ES-I3 (cell line): ENCODE results near the gene PLPP7.

Experiments
- H3K36me3 ChIP-seq: 2 replicates; pipeline ENCODE4 v1.6.1; 2013; ENCODE audit warnings: mild to moderate bottlenecking, low read length, control low read depth, moderate library complexity; ENCODE audit not compliant: insufficient read depth
- H3K4me1 ChIP-seq: 2 replicates; pipeline ENCODE4 v1.6.1; 2013; ENCODE audit warnings: mild to moderate bottlenecking, control low read depth, low read length; ENCODE audit not compliant: insufficient read depth
- H3K9ac ChIP-seq: 2 replicates; pipeline ENCODE4 v1.6.1; 2013; ENCODE audit warnings: low read depth, mild to moderate bottlenecking, low read length, moderate library complexity
- H3K9me3 ChIP-seq: 2 replicates; pipeline ENCODE4 v1.6.1; 2013; ENCODE audit warnings: mild to moderate bottlenecking, low read length, moderate library complexity; ENCODE audit not compliant: control insufficient read depth, insufficient read depth

PLPP7 gene

DNA sequence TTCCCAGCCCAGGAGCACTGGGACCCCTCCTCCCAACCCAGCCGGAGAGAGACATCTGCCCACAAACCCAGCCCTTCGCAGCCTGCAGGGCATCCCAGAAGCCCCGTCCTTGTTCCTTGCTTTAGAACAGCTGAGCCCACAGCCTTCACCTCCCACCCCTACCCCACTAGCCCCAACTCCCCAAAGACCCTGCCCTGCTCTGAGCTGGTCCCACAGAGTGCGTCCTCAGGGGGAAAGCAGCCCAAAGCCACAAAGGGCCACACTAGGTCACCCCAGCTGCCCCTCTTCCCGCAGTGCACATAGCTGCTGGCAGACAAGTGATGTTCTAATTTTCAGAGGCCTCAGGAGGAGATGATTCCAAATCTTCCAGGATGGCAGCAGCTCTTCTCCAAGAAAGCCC is 8.8 kb downstream of the PLPP7 start:
- Histone ChIP-seq H3K9me3 (no peaks in the 10 kb centered on the region), H3K36me3 (no peaks in the 10 kb centered on the region), H3K4me1 (no peaks in the 10 kb centered on the region; the same call in 1 of the 2 replicates), H3K9ac (no peak overlapping the region)

DNA sequence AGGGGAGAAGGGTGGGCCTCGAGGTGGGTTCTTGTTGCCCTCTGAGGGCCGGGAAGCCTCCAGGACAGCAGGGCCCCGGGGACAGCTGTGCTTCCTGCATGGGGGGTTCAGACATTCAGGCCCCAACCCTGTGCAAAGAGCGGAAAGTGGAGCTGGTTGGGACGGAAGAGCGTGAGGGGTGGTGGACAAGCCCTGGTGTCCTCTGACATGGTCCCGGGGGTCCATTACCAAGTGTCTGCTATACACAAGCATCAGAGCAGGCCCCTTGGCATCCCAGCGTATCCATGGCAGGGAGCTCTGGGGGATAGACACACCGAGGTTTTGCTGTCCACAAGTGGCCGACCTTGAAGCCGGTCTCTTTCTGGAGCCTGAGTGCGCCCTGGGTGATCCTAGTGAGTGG is 9.3 kb downstream of the PLPP7 start:
- Histone ChIP-seq H3K9ac (no peak overlapping the region), H3K36me3 (no peaks in the 10 kb centered on the region), H3K4me1 (peaks cover 4% of the 10 kb centered on the region; the same call in 1 of the 2 replicates)

DNA sequence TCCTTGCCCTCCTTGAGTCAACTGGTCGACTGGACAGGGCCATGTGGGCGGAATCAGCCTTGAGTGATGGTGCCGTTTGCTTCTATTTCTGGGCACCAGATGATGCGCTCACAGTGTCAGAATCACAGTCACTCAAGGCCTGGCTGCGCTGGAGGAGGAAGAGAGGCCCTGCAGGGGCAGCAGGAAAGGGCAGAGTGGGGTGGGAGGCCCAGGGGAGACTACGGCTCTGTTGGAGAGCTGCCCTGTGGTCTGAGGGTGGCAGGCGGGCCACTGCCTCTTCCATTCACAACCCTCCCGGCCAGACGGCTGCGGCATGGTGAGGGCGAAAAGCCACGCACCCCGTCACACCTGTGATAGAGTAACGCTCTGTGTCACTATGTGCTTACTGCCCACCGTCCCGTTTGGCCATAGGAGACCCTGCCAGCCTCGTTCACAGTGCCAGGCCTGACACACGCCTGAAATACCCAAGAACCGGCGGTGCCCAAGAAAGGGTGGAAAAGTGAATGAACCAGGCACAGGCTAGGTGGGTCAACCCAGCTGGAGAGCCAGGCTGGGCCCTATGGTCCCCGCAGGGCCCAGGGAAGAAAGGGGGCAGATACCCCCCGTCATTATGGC is 9.9 kb downstream of the PLPP7 start:
- H3K36me3 ChIP-seq = no peaks in the 10 kb centered on the region
- peaks cover 4% of the 10 kb centered on the region; the same call in 1 of the 2 replicates for H3K4me1 ChIP-seq
- no peaks in the 10 kb centered on the region for H3K9me3 ChIP-seq
- no peak overlapping the region for H3K9ac ChIP-seq

More for the DNA sequence above, 9.3 kb downstream of the PLPP7 start:
- no peaks in the 10 kb centered on the region for H3K9me3 ChIP-seq

DNA sequence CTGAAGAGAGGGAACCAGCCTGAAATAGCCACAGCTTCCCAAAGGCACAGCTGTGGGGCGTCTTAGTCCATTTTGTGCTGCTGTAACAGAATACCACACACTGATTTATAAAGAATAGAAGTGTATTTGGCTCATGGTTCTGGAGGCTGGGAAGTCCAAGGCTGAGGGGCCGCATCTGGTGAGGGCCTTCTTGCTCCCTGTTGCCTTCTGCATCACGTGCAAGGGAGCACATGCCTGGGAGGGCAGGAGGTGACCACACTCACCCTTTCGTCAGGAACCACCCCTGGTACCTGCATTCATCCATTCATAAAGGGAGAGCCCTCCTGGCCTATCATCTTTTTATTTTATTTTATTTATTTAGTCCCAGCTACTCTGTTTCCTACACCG is 10.4 kb downstream of the PLPP7 start:
- Histone ChIP-seq H3K9me3 (no peaks in the 10 kb centered on the region), H3K9ac (no peak overlapping the region), H3K4me1 (peaks cover 4% of the 10 kb centered on the region; the same call in 1 of the 2 replicates), H3K36me3 (no peaks in the 10 kb centered on the region)

DNA sequence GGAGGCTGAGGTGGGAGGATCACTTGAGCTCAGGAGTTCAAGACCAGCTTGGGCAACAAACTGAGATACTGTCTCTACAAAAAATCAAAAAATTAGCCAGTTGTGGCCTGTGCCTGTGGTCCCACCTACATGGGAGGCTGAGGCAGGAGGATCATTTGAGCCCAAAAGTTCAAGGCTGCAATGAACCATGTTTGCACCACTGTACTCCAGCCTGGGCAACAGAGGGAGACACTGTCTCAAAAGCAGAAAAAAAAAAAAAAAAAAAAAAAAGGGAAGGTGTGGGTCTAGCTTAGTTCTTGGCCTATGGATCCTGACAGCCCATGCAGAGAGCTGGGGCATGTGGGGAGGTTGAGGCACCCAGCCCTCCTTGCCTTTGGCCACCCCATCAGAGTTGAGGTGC is 10.9 kb downstream of the PLPP7 start:
- no peak overlapping the region for H3K9ac ChIP-seq
- no peaks in the 10 kb centered on the region for H3K9me3 ChIP-seq
- H3K4me1 ChIP-seq = peaks cover 4% of the 10 kb centered on the region; the same call in 1 of the 2 replicates
- H3K36me3 ChIP-seq = no peaks in the 10 kb centered on the region

DNA sequence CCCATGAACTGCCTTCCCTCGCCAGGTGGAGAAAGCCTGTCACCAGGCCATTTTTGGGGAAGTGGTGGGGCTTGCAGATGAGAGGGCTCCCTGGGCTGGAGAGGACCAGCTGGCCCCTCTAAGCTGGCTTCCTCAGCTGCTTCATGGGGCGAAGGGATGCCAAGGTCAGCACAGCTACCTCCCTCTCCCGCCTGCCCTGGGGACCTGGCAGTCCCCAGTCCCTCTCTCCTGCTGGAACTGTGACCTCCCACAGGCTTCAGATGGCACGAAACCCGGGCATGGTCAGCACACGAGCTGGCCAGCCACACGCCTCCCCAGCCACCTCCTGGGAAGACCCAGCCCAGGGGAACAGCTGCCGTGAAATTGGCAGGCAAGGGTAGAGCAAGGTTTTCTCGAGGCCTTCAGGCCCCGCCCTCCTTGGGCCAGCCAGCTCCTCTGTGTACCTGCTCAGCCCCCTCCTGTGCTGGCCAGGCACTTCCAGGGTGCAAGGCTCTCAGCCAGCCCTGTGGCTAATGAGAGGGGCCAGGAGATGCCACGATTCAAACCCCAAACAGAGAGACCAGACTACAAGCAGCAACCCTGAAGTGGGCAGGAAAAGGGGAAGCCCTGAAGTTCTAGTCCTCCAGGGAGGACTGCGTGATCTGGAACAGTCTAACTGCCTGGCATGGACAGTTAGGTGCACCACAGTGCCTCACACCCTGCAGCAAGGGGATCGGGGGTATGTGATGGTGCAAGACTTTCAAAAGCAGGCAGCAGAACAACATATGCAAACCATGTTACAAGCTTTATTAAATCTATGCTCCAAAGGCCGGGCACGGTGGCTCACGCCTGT is 12.9 kb downstream of the PLPP7 start:
- Histone ChIP-seq H3K4me1 (0 out of 2 replicates have a peak, but pooled peaks cover 4% of the 10 kb centered on the region), H3K9me3 (no peaks in the 10 kb centered on the region), H3K36me3 (no peaks in the 10 kb centered on the region), H3K9ac (no peak overlapping the region)

DNA sequence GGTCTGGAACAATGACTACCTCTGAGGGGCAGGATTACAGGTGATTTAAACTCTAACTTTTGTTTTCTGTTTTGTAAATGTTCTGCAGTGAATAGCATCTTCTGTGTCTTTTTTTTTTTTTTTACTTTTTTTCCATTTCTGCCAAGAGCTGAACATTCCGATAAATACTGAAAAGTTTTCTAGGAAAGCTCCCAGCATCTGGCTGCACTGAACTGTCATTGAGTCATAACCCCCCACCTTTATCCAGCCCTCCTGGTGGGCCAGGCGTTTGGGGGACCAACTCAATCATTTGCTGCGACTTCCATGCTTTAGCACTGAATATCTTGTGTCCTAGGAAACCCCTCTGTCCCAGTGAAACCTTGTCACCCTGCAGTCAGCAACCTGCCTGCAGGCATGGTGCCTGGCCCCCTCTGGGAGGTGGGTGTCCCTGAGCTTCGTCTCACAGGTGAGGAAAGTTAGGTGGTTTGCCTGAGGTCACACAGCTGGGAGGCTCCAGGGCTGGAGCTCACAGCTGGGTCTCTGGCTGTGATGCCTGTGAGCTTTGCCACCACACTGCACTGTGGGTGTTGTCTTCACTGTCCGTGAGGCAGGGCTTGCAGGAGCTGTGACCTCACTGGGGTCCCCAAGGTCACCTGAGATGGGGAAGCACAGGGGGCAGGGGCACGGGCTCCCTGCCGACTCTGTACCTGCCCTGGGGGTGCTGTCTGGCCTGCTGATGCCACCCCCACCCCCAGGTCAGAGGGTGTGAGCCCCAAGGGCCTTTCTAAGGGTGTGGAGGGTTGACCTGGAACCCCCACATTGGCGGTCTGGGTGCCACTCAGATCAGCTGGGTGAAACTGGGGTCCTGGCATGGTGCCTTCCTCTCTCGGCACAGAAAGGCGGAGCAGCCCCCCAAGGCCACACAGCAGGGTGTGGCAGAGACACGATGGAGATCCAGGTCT is 14.1 kb downstream of the PLPP7 start:
- H3K36me3 ChIP-seq = no peaks in the 10 kb centered on the region
- 0 out of 2 replicates have a peak, but pooled peaks cover 4% of the 10 kb centered on the region for H3K4me1 ChIP-seq
- H3K9ac ChIP-seq = no peak overlapping the region
- no peaks in the 10 kb centered on the region for H3K9me3 ChIP-seq

DNA sequence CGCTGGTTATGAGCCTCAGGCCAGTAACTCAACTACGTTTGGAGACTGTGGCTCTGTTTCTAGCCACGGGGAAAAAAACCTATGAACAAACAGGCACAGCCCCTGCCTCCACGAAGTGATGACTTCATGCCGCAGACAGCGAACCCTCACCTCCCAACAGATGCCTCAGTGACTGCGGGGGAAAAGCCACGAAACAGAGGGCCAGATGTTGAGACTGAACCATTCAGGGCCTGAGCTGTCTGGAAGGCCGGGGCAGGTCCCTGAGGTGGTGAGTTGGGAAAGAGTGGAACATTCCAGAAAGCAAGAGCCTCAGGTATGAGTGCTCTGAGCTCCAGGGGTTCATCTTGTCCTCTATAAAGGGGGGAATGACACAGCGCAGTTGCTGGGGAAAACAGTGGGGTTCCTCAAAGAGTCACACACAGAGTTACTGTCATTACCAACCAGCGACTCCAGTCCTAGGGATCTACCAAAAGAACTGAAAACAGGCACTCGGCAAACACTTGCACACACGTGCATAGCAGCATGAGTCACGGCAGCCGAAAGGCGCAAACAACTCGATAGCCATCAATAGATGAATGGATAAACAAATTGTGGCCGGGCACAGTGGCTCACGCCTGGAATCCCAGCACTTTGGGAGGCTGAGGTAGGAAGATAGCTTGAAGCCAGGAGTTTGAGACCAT is 15.3 kb downstream of the PLPP7 start:
- Histone ChIP-seq H3K36me3 (no peaks in the 10 kb centered on the region), H3K9ac (no peak overlapping the region), H3K4me1 (0 out of 2 replicates have a peak, but pooled peaks cover 4% of the 10 kb centered on the region), H3K9me3 (no peaks in the 10 kb centered on the region)

DNA sequence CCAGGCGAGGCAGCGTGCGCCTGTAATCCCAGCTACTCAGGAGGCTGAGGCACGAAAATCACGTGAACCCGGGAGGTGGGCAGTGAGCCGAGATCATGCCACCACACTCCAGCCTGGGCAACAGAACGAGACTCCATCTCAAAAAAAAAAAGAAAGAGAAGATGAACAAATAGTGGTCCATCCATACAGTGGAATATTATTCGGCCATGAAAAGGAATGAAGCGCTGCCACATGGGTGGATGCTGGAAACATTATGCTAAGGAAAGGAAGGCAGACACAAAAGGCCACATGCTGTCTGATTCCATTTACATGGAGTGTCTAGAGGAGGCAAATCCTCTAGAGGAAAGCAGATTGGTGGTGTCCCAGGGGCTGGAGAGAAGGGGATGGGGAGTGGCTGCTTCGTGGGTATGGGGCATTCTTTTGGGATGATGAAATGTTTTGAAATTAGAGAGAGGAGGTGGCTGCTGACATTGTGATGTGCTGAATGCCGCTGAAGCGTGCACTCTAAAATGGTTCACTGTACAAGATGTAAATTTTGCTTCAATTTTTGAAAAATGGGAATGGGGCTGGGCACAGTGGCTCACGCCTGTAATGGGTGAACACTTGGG is 17.0 kb downstream of the PLPP7 start:
- H3K36me3 ChIP-seq = no peaks in the 10 kb centered on the region
- no peaks in the 10 kb centered on the region for H3K9me3 ChIP-seq
- peaks cover 8% of the 10 kb centered on the region; the same call in 1 of the 2 replicates for H3K4me1 ChIP-seq
- no peak overlapping the region for H3K9ac ChIP-seq

DNA sequence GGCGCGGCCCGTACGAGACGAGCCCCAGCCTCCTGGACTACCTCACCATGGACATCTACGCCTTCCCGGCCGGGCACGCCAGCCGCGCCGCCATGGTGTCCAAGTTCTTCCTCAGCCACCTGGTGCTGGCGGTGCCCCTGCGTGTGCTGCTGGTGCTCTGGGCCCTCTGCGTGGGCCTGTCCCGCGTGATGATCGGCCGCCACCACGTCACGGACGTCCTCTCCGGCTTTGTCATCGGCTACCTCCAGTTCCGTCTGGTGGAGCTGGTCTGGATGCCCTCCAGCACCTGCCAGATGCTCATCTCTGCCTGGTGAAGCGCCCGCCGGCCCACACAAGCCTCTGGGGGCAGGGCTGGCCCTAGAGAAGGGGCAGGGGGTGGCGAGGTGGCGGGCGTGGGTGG is 18.5 kb downstream of the PLPP7 start:
- Histone ChIP-seq H3K4me1 (peaks cover 8% of the 10 kb centered on the region; the same call in 1 of the 2 replicates), H3K9ac (no peak overlapping the region), H3K36me3 (no peaks in the 10 kb centered on the region), H3K9me3 (no peaks in the 10 kb centered on the region)

DNA sequence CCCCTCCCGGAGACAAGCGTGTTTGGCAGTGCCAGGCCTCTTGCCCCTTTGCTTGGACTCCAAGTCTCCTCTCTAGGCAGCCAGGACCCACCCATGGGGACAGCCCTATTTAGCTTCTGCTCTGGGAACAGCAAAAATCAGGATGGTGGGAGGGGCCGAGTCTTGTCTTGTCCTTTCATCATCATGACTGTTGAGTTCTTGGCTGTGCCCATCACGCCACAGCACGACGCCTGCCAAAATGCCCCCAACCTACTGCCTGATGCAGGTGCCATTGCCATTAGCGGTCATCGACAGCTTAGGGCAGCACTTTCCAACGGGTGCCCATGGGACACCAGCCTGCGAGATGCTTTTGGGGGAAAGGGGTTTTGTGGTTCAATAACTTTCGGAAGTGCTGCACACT is 18.9 kb downstream of the PLPP7 start:
- Histone ChIP-seq H3K9me3 (no peaks in the 10 kb centered on the region), H3K36me3 (no peaks in the 10 kb centered on the region), H3K4me1 (peaks cover 7% of the 10 kb centered on the region; the same call in 1 of the 2 replicates), H3K9ac (no peak overlapping the region)

DNA sequence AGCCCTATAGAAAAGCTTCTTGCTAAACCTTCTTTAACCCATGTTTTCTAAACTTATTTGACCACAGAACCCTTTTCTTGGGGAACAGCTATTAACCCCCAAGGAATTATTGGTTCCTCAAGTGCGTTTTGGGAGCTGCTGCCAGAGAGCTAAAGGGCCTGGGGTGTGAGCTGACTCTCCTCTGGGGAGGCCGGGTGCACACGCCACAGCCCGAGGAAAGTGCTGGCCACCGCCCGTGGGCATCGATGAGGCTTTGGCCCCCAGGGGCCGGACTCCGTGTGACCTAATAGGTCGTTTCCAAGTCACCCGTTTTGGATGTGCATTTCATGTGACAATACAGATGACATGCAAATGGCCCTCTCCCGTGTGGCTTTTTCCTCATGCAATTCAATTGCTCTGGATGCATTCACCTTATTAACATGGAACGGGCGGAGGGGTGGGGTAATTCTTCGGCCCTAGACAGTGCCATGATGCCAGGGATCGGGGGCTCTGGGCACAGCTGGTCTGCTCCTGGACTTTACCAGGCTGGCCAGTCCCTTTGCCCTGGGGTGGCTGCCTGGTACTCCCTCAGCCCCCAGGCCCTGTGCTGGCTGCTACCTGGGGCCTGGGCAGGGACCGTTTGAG is 19.5 kb downstream of the PLPP7 start:
- Histone ChIP-seq H3K9me3 (no peaks in the 10 kb centered on the region), H3K36me3 (no peaks in the 10 kb centered on the region), H3K9ac (no peak overlapping the region), H3K4me1 (peaks cover 4% of the 10 kb centered on the region; the same call in 1 of the 2 replicates)
